Ovary (tissue), 9 donors: ENCODE results near the gene NUDT22. TPM values are rescaled to one million over a fixed set of nuclear protein-coding genes. Genes with fewer than 3 reads are reported as not detected.
A peak's percentile ranks its signal among the peaks of the same experiment; 100 is the strongest.

ENCODE experiments used
- DNase-seq, 5 donors: peaks; one replicate each; pipeline ENCODE4 v3.0.0-alpha.2; 2019 to 2020
- H3K27ac ChIP-seq, 2 donors: fragments of 200-600 bp; one replicate each; pipeline versions ENCODE4 v1.5.1 to v1.8.0; 2019 to 2022
- H3K27me3 ChIP-seq: fragments of 200-600 bp; one replicate; pipeline ENCODE4 v1.8.0; 2022
- H3K36me3 ChIP-seq: fragments of 200-600 bp; sonication (generic); one replicate; pipeline ENCODE4 v1.5.1; 2019
- H3K4me1 ChIP-seq: one replicate; pipeline ENCODE4 v1.8.1; 2013; ENCODE audit warnings: mild to moderate bottlenecking, moderate library complexity; ENCODE audit not compliant: insufficient read depth
- H3K4me3 ChIP-seq: fragments of 200-600 bp; sonication (generic); one replicate; pipeline ENCODE4 v1.5.1; 2017
- H3K9me3 ChIP-seq, 2 donors: fragments of 200-600 bp in 1 of 2; sonication (generic) in 1 of 2; one replicate each; pipeline versions ENCODE4 v1.5.1 to v1.8.1; 2013 to 2019; ENCODE audit warnings: mild to moderate bottlenecking in 1 of 2, moderate library complexity in 1 of 2
- CTCF ChIP-seq, 3 donors: fragments of 450-650 bp in 2 of 3; fragments of 200-600 bp in 1 of 3; IDR thresholded peaks; one replicate each; pipeline versions ENCODE4 v1.5.1 to v1.8.0; 2016 to 2022; ENCODE audit warnings: antibody characterized with exemption in 3 of 3, mild to moderate bottlenecking in 1 of 3
- EP300 ChIP-seq: sonication (generic); formaldehyde crosslinking; IDR thresholded peaks from one replicate; pipeline ENCODE4 v1.6.1; 2017; ENCODE audit warnings: antibody characterized with exemption
- POLR2A ChIP-seq: fragments of 450-650 bp; IDR thresholded peaks from one replicate; pipeline ENCODE4 v1.6.1; 2017; ENCODE audit warnings: antibody characterized with exemption, mild to moderate bottlenecking, moderate library complexity
- WGBS, 3 donors: extraction: QIAGEN DNeasy Blood & Tissue Kit in 1 of 3; methylation state at CpG; one replicate each; pipeline versions ENCODE4 v1.1.5 to v1.1.7; 2013 to 2017; 5-methylcytosine and 5-hydroxymethylcytosine counted together
- intact Hi-C, 4 donors: fragments of 100-400 bp; cut with DNase I; formaldehyde crosslinking; loops; one replicate each; pipeline versions ENCODE4 v1.11.0 to v1.15.1; 2022 to 2023
- polyA plus RNA-seq, 2 donors: library from polyadenylated mRNA; stranded (reverse); fragments of 200-250 nt in 1 of 2; fragments of 350-450 nt in 1 of 2; fragmentation: Illumina TruSeq in 1 of 2; extraction: RNeasy Lipid Tissue Mini Kit (QIAGEN cat#74804) in 1 of 2; gene quantifications; one replicate each; pipeline ENCODE4 v1.2.3, GENCODE V29; 2013 to 2014
- total RNA-seq, 7 donors: library from RNA; depleted of rRNA in 2 of 7; stranded (reverse); fragments of >200 nt in 2 of 7; fragmentation: NEBNext Ultra II Directional in 3 of 7; extraction: Animal tissue kit (Norgen Biotek cat#: 25700) in 3 of 7; gene quantifications; one replicate each; pipeline versions ENCODE4 v1.1.0 to v1.2.4, GENCODE V29; 2016 to 2023
- donor health status: DM: no; HTN: no; CAD: no; lungs with moderate emphysema.
- donor health status: DM: no; HTN: no; CAD: no.
- donor health status: Bipolar disorder and iron deficiency.
- donor health status: DM: yes; HTN: yes; CAD: no.
- donor health status: DM: no; HTN: no; CAD: no.
- donor health status: DM: yes; HTN: yes; CAD: no.

The NUDT22 gene
- total and polyA plus RNA-seq, 9 donors = 4.8 to 52.7 (median 36.8) TPM

- Histone ChIP-seq H3K9me3 (no peaks in the 10 kb centered on the region), H3K4me1 (peaks cover 3% of the 10 kb centered on the region), H3K27ac (no peak overlapping the region), H3K36me3 (no peaks in the 10 kb centered on the region), H3K27me3 (no peaks in the 10 kb centered on the region), H3K4me3 (no peak overlapping the region)
- TF ChIP-seq CTCF (IDR thresholded peaks at IDR 0.05) (no peak), POLR2A (no peak), EP300 (no peak)
- no peak for DNase-seq
- intact Hi-C loops = no loop called here
- 92 to 95% (median 93%) methylated on average over 12 of the region's 12 CpGs for WGBS, 3 donors
Measured at GRCh38 chr11:64178951-64179639, 47.0 kb upstream of the NUDT22 start.

DNA sequence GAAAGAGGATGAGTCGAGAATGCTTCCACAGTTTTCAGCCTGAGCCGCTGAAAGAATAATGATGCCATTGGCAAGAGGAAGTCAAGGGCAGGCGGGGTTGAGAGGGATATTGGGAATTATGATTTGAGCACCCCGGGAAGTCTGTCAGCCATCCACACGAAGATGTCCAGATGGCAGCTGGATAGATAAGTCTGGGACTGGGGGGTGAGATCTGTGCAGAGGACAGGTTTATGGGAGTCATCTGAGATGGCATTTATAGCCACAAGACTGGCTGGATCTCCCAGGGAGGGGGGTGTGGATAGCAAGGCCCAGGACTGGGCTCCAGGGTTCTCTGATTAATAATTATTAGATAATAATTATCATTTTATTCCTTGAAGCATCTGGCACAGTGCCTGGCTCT is 45.2 kb upstream of the NUDT22 start:
- no peak overlapping the region for H3K4me3 ChIP-seq
- WGBS, 3 donors = 39 to 60% (median 41%) methylated on average over 5 of the region's 5 CpGs

GRCh38 chr11:64181506-64182411 is 44.3 kb upstream of the NUDT22 start:
- H3K4me3 ChIP-seq = no peak overlapping the region
- intact Hi-C loops = no loop called here
- peak; percentile 87 to 93 (median 91) for DNase-seq
- no peaks in the 10 kb centered on the region for H3K36me3 ChIP-seq
- peak; percentile 64 for TF ChIP-seq POLR2A
- TF ChIP-seq EP300 = no peak
- no peak for TF ChIP-seq CTCF (IDR thresholded peaks at IDR 0.05)
- H3K4me1 ChIP-seq = peaks cover 6% of the 10 kb centered on the region
- 26 to 33% (median 27%) methylated on average over 17 of the region's 17 CpGs for WGBS, 3 donors
- H3K27ac ChIP-seq = peak overlapping the region; percentile 67 to 73
- no peaks in the 10 kb centered on the region for H3K9me3 ChIP-seq
- H3K27me3 ChIP-seq = no peaks in the 10 kb centered on the region

More for the DNA sequence above, 45.2 kb upstream of the NUDT22 start:
- H3K36me3 ChIP-seq = no peaks in the 10 kb centered on the region
- H3K4me1 ChIP-seq = peaks cover 6% of the 10 kb centered on the region
- DNase-seq = no peak
- intact Hi-C loops = no loop called here
- TF ChIP-seq CTCF (IDR thresholded peaks at IDR 0.05) = no peak
- TF ChIP-seq POLR2A = no peak
- TF ChIP-seq EP300 = no peak
- H3K9me3 ChIP-seq = no peaks in the 10 kb centered on the region
- H3K27ac ChIP-seq = peak overlapping the region in 1 of 2 donors; percentile 67
- no peaks in the 10 kb centered on the region for H3K27me3 ChIP-seq

- intact Hi-C loops = no loop called here
- peaks cover 8% of the 10 kb centered on the region for H3K4me1 ChIP-seq
- WGBS, 3 donors = 75 to 86% (median 78%) methylated on average over 7 of the region's 7 CpGs
Measured at GRCh38 chr11:64183890-64184289, 42.2 kb upstream of the NUDT22 start.

More at GRCh38 chr11:64183890-64184289, 42.2 kb upstream of the NUDT22 start:
- TF ChIP-seq POLR2A (no peak), CTCF (IDR thresholded peaks at IDR 0.05) (no peak), EP300 (no peak)
- Histone ChIP-seq H3K27me3 (no peaks in the 10 kb centered on the region), H3K27ac (peak overlapping the region in 1 of 2 donors; percentile 76), H3K36me3 (no peaks in the 10 kb centered on the region), H3K9me3 (no peaks in the 10 kb centered on the region), H3K4me3 (no peak overlapping the region)
- DNase-seq = no peak
